Limb (tissue), 2 donors: ENCODE measurements around the gene TSPAN14.

Source experiments
- DNase-seq, 2 donors: peaks; one replicate each; pipeline ENCODE4 v3.0.0-alpha.2; 2016; ENCODE audit errors: extremely low spot score in 2 of 2

TSPAN14 gene

GRCh38 chr10:80502621-80503583 is 48.8 kb downstream of the TSPAN14 start:
- DNase-seq: no peak

GRCh38 chr10:80503584-80504157 is 49.6 kb downstream of the TSPAN14 start:
- no peak for DNase-seq

DNA sequence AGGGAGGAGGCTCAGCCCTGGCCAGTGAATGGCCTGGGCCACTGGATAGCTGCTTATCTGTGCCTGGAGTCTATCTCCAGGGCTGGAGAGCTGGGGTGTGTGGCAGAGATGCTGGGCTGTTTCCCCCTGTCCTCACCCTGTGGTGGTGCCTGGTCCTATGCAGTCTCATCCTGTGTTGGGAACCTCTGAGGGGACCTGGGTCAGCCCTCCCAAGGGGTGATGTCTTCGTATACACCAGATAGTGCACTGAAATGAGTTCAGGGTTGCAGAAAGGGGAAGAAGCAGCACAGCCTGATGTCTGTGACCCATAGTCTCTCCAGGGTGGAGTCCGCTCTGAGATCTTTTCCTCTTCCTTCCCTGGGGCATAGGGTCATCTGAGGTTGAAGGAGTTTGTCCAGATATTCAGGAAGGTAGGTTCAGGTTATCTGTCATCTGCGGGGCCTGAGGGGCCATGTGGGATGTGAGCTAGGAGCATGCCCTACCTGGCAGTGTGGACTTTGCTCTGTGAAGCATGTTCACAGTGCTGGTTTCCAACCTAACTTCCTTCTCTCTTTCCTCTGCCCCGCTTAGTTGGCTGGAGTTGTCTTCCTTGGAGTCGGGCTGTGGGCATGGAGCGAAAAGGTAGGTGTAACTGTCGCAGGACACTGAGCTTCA is 50.2 kb downstream of the TSPAN14 start:
- DNase-seq: no peak

- no peak for DNase-seq
Observed at GRCh38 chr10:80504897-80505465, 50.9 kb downstream of the TSPAN14 start.

DNA sequence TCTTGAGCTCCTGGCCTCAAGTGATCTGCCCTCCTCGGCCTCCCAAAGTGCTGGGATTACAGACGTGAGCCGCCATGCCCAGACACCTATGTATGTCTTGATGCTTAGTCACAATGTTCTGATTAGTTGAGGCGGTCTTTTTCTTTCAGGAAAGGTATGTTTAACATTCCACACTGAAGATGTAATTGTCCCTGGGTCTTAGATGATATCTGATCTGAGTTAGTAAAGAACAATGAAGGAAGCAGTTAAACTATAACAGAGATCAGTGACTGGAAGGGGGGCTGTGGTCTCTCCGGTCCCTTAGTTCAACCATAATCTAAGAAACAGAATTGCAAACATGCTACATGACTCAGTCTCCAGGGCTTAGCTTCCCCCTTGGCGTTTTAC is 52.1 kb downstream of the TSPAN14 start:
- DNase-seq: no peak

GRCh38 chr10:80506836-80507487 is 52.9 kb downstream of the TSPAN14 start:
- DNase-seq: no peak

DNA sequence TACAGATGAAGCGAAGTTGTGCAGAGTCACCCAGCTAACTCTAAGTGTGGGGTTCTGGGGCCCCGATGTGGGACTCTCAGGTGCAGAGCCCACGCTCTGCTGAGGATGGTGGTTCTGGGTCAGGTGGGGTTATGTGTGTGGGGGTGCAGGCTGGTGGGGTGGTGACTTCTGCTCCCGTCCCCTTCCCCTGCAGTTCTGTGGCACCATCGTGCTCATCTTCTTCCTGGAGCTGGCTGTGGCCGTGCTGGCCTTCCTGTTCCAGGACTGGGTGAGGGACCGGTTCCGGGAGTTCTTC is 54.9 kb downstream of the TSPAN14 start:
- no peak for DNase-seq

DNA sequence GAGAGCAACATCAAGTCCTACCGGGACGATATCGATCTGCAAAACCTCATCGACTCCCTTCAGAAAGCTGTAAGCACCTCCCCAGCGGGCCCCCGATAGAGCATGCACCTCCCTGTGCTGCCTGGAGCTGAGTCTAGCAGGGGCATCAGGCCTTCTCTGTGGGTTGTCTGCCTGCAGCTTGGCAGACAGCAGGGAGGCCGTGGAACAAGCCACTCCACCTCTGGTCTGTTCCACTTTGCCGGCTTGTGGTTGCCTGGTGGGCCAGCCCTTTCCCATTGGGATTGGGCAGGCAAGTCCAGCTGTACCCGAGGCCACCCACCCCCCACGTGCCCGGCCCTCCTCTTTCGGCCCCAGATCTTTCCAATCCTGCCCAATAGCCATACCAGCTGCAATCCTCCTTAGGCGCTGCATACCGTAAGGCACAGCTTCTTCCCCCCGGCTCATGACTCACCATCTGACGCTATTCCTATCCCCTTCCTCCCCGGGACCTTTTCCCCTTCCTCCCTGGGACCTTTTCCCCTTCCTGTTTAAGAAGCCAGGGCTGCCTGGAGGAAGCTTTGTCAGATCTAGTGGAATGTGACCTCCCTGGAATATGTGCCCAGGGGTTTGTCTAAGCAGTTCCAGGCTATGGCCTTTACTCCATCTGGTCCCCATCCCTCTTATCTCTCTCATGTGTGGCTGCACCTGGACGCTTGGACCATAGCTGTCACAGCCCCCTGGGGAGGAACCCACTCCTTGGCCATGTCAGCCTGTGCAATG is 55.5 kb downstream of the TSPAN14 start:
- DNase-seq: peak in 1 of 2 donors; percentile 27

DNA sequence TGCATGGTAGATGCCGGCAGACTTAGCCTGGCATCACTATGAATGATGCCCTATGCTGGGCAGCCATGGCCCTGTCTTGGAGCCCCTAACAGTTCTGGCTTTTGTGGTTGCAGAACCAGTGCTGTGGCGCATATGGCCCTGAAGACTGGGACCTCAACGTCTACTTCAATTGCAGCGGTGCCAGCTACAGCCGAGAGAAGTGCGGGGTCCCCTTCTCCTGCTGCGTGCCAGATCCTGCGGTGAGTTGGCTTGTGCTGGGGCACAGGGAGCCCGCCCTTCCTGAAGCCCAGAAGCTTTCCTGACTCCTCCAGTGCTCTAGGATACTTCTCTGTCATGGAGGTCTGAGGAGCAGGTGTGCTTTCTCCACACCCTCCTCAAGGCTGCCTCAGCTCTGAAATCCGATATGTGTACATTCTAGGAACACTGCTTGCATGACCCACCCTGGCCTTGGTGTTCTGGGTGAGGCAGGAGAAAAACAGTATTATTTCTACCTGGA is 58.0 kb downstream of the TSPAN14 start:
- peak in 1 of 2 donors; percentile 16 for DNase-seq

DNA sequence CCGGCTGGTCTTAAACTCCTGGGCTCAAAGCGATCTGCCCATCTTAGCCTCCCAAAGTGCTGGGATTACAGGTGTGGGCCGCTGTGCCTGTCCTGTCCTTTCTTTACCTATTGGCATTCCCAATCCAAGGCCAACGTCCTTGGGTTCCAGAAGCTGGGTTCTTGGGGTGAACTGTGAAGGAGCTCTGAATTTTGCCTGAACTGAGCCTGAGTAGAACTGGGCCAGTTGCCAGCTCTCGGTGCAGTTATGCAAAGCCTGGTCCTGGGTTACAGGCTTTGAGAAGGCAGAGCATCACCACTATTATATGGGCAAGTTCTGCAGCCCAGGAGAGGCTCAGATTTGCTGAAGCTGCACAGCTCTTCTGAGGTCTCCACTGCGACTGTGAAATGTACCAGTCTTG is 59.0 kb downstream of the TSPAN14 start:
- DNase-seq: peak in 1 of 2 donors; percentile 14

GRCh38 chr10:80515511-80515910 is 61.4 kb downstream of the TSPAN14 start:
- peak in 1 of 2 donors; percentile 16 for DNase-seq

- DNase-seq: peak in 1 of 2 donors; percentile 16
Observed at GRCh38 chr10:80515941-80516340, 61.8 kb downstream of the TSPAN14 start.

- DNase-seq: no peak
Observed at GRCh38 chr10:80516506-80517075, 62.5 kb downstream of the TSPAN14 start.

DNA sequence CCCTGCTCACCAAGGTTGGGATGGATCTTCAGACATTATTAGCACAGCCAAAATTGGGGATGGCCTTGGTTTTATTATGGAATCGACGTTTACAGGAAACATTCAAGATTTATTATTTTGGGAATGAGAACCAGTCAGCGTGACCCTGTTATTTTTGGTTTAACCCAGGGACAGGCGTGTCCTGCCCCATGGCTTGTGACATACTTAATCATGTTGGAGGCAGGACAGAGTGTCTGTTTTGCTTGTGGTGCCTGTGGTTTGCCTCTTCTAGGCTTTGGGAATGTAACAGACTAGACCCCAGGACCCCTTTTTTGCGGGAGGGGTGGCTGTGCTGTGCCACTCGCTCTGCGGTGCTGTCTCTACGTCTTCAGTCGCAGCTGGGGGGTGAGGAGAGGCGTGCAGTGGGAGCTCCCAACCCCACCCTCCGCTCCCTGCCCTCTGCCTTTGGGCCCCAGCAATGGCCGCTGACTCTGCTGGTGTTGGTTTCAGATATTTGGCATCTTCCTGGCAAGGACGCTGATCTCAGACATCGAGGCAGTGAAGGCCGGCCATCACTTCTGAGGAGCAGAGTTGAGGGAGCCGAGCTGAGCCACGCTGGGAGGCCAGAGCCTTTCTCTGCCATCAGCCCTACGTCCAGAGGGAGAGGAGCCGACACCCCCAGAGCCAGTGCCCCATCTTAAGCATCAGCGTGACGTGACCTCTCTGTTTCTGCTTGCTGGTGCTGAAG is 63.5 kb downstream of the TSPAN14 start:
- DNase-seq: no peak

DNA sequence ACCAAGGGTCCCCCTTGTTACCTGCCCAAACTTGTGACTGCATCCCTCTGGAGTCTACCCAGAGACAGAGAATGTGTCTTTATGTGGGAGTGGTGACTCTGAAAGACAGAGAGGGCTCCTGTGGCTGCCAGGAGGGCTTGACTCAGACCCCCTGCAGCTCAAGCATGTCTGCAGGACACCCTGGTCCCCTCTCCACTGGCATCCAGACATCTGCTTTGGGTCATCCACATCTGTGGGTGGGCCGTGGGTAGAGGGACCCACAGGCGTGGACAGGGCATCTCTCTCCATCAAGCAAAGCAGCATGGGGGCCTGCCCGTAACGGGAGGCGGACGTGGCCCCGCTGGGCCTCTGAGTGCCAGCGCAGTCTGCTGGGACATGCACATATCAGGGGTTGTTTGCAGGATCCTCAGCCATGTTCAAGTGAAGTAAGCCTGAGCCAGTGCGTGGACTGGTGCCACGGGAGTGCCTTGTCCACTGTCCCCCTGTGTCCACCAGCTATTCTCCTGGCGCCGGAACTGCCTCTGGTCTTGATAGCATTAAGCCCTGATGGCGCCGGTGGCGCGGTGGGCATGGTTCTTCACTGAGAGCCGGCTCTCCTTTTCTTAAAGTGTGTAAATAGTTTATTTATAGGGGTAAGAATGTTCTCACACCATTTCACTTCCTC is 64.2 kb downstream of the TSPAN14 start:
- no peak for DNase-seq

DNA sequence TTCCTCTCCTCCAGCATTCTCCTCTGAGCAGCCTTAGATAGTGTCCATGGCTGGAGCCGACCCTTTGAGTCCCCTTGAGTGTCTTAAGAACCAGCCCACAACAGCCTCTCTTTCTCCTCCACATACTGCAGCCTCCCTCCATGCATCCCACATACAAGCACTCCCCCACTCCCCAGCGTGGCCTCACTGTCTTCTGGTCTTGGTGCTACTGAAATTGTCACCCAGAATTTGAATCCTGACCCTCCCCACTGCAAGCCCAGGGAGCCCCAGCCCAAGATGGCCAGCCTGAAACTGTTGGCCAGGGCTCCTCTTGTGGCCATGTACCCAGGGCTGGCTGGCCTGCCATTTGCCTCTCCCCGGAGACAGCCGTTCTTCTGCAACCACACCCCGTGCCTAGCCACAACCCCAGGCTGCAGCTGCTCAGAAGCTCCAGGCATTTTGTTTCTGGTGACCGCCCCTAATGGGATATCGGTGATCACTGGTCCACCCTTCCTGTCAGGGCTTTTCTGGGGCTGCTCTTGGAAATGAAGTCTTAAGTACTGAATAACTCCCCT is 64.8 kb downstream of the TSPAN14 start:
- no peak for DNase-seq

- no peak for DNase-seq
Observed at GRCh38 chr10:80519936-80520650, 66.0 kb downstream of the TSPAN14 start.
